Activated T-helper 17 cell treated with anti-CD3 and anti-CD28 coated beads, Interleukin-2, amount 50 U/mL, for 72 hours (primary cell): ENCODE results near the gene SNORC. TPM values are rescaled to one million over a fixed set of nuclear protein-coding genes. Genes with fewer than 3 reads are reported as not detected.
"Not testable (repeated sequence)": the region's sequence is repeated elsewhere in the genome, so short reads cannot be mapped to it uniquely, and the experiment has no call there.

Experiments
- ATAC-seq: fragments of 150-1000 bp; cut with Tn5 transposase; replicated peaks from 2 replicates; pipeline ENCODE4 v1.10.0; 2021; ENCODE audit warnings: mild to moderate bottlenecking, moderate library complexity
- H3K27ac Mint-ChIP-seq: one replicate; pipeline ENCODE4 v1.8.0; 2022; ENCODE audit warnings: mixed read lengths
- H3K27me3 Mint-ChIP-seq: one replicate; pipeline ENCODE4 v1.8.0; 2022; ENCODE audit warnings: mixed read lengths
- H3K36me3 Mint-ChIP-seq: one replicate; pipeline ENCODE4 v1.8.0; 2022; ENCODE audit warnings: low read depth, mild to moderate bottlenecking, mixed read lengths
- H3K4me1 Mint-ChIP-seq: one replicate; pipeline ENCODE4 v1.8.0; 2022; ENCODE audit warnings: mixed read lengths
- H3K4me3 Mint-ChIP-seq: one replicate; pipeline ENCODE4 v1.8.0; 2022; ENCODE audit warnings: mild to moderate bottlenecking, mixed read lengths
- H3K9me3 Mint-ChIP-seq: one replicate; pipeline ENCODE4 v1.8.0; 2022; ENCODE audit warnings: mixed read lengths
- total RNA-seq, 2 donors: library from RNA; stranded (reverse); gene quantifications; one replicate each; pipeline ENCODE4 v1.2.3, GENCODE V29; 2022

Gene SNORC
- 1 to 10 TPM; 2.0 to 3.1 TPM for total RNA-seq

GRCh38 chr2:232870018-232870765 is at the start of gene SNORC:
Gene SNORC (plus strand): TSS chr2:232870264. CDS start chr2:232870342, 78 bp downstream.
- H3K27me3 Mint-ChIP-seq, result peaks cover 3% of the 10 kb centered on the region
- H3K4me3 Mint-ChIP-seq, result no peak within 1 kb of the TSS
- peaks cover under 1% of the 10 kb centered on the region for H3K4me1 Mint-ChIP-seq
- H3K9me3 Mint-ChIP-seq, result no peaks in the 10 kb centered on the region
- no peaks in the 10 kb centered on the region for H3K36me3 Mint-ChIP-seq
- peak within 1 kb of the TSS; percentile 23 for H3K27ac Mint-ChIP-seq
- no peak for ATAC-seq

GRCh38 chr2:232829988-232830387 is 40.1 kb upstream of the SNORC start:
- Mint-ChIP-seq H3K4me1 (peaks cover 8% of the 10 kb centered on the region), H3K36me3 (peaks cover 96% of the 10 kb centered on the region), H3K27me3 (no peaks in the 10 kb centered on the region), H3K27ac (no peak overlapping the region), H3K9me3 (no peaks in the 10 kb centered on the region), H3K4me3 (no peak overlapping the region)
- no peak for ATAC-seq

- Mint-ChIP-seq H3K27ac (no peak overlapping the region), H3K36me3 (peaks cover 93% of the 10 kb centered on the region), H3K4me3 (no peak overlapping the region), H3K9me3 (no peaks in the 10 kb centered on the region), H3K27me3 (no peaks in the 10 kb centered on the region), H3K4me1 (peaks cover under 1% of the 10 kb centered on the region)
- no peak for ATAC-seq
Observed at GRCh38 chr2:232831496-232831895, 38.6 kb upstream of the SNORC start.

GRCh38 chr2:232833830-232834229 is 36.2 kb upstream of the SNORC start:
- Mint-ChIP-seq H3K9me3 (no peaks in the 10 kb centered on the region), H3K27ac (no peak overlapping the region), H3K36me3 (peaks cover 95% of the 10 kb centered on the region), H3K4me1 (peaks cover 12% of the 10 kb centered on the region), H3K4me3 (no peak overlapping the region), H3K27me3 (no peaks in the 10 kb centered on the region)
- ATAC-seq, result no peak

- Mint-ChIP-seq H3K36me3 (peaks cover 95% of the 10 kb centered on the region), H3K27me3 (no peaks in the 10 kb centered on the region), H3K4me3 (no peak overlapping the region), H3K4me1 (peaks cover 12% of the 10 kb centered on the region), H3K9me3 (no peaks in the 10 kb centered on the region), H3K27ac (peak overlapping the region; percentile 5)
- ATAC-seq, result no peak
Observed at GRCh38 chr2:232835687-232836208, 34.3 kb upstream of the SNORC start.

- ATAC-seq, result no peak
- no peaks in the 10 kb centered on the region for H3K9me3 Mint-ChIP-seq
- no peaks in the 10 kb centered on the region for H3K27me3 Mint-ChIP-seq
Observed at GRCh38 chr2:232836934-232837333, 33.1 kb upstream of the SNORC start.

GRCh38 chr2:232838406-232838874 is 31.6 kb upstream of the SNORC start:
- Mint-ChIP-seq H3K27ac (peak overlapping the region; percentile 88), H3K9me3 (no peaks in the 10 kb centered on the region), H3K36me3 (peaks cover 95% of the 10 kb centered on the region), H3K4me3 (peak overlapping the region; percentile 62), H3K4me1 (peaks cover 12% of the 10 kb centered on the region), H3K27me3 (no peaks in the 10 kb centered on the region)
- peak; percentile 90 for ATAC-seq

More at GRCh38 chr2:232836934-232837333, 33.1 kb upstream of the SNORC start:
- Mint-ChIP-seq H3K4me3 (no peak overlapping the region), H3K36me3 (peaks cover 95% of the 10 kb centered on the region), H3K4me1 (peaks cover 12% of the 10 kb centered on the region), H3K27ac (peak overlapping the region; percentile 20)

GRCh38 chr2:232839411-232840079 is 30.5 kb upstream of the SNORC start:
- Mint-ChIP-seq H3K27me3 (no peaks in the 10 kb centered on the region), H3K4me3 (no peak overlapping the region), H3K9me3 (no peaks in the 10 kb centered on the region), H3K27ac (peak overlapping the region; percentile 88), H3K4me1 (peaks cover 12% of the 10 kb centered on the region), H3K36me3 (peaks cover 95% of the 10 kb centered on the region)
- no peak for ATAC-seq

GRCh38 chr2:232842689-232843088 is 27.4 kb upstream of the SNORC start:
- Mint-ChIP-seq H3K4me1 (peaks cover 11% of the 10 kb centered on the region), H3K4me3 (no peak overlapping the region), H3K36me3 (peaks cover 98% of the 10 kb centered on the region), H3K9me3 (no peaks in the 10 kb centered on the region), H3K27ac (peak overlapping the region; percentile 7), H3K27me3 (no peaks in the 10 kb centered on the region)
- no peak for ATAC-seq

- H3K36me3 Mint-ChIP-seq, result peaks cover 98% of the 10 kb centered on the region
- no peaks in the 10 kb centered on the region for H3K4me1 Mint-ChIP-seq
- no peaks in the 10 kb centered on the region for H3K9me3 Mint-ChIP-seq
- no peak overlapping the region for H3K27ac Mint-ChIP-seq
- no peaks in the 10 kb centered on the region for H3K27me3 Mint-ChIP-seq
- H3K4me3 Mint-ChIP-seq, result no peak overlapping the region
- ATAC-seq, result no peak
Observed at GRCh38 chr2:232843834-232844233, 26.2 kb upstream of the SNORC start.

- Mint-ChIP-seq H3K4me3 (no peak overlapping the region), H3K27ac (no peak overlapping the region), H3K9me3 (no peaks in the 10 kb centered on the region), H3K27me3 (no peaks in the 10 kb centered on the region), H3K4me1 (no peaks in the 10 kb centered on the region), H3K36me3 (peaks cover 98% of the 10 kb centered on the region)
- no peak for ATAC-seq
Observed at GRCh38 chr2:232846055-232846454, 24.0 kb upstream of the SNORC start.

GRCh38 chr2:232850039-232850438 is 20.0 kb upstream of the SNORC start:
- H3K36me3 Mint-ChIP-seq, result peaks cover 99% of the 10 kb centered on the region
- H3K4me1 Mint-ChIP-seq, result no peaks in the 10 kb centered on the region
- H3K4me3 Mint-ChIP-seq, result no peak overlapping the region
- no peaks in the 10 kb centered on the region for H3K9me3 Mint-ChIP-seq
- ATAC-seq, result no peak
- H3K27ac Mint-ChIP-seq, result peak overlapping the region; percentile 48
- H3K27me3 Mint-ChIP-seq, result no peaks in the 10 kb centered on the region

- Mint-ChIP-seq H3K36me3 (peaks cover 99% of the 10 kb centered on the region), H3K27ac (peak overlapping the region; percentile 28)
- not testable (repeated sequence) for ATAC-seq, H3K27me3 Mint-ChIP-seq, H3K9me3 Mint-ChIP-seq, H3K4me1 Mint-ChIP-seq, H3K4me3 Mint-ChIP-seq
Observed at GRCh38 chr2:232852081-232852480, 18.0 kb upstream of the SNORC start.

- Mint-ChIP-seq H3K27ac (peak overlapping the region; percentile 69), H3K27me3 (no peaks in the 10 kb centered on the region), H3K36me3 (peaks cover 99% of the 10 kb centered on the region), H3K9me3 (no peaks in the 10 kb centered on the region), H3K4me3 (no peak overlapping the region), H3K4me1 (no peaks in the 10 kb centered on the region)
- no peak for ATAC-seq
Observed at GRCh38 chr2:232852676-232853075, 17.4 kb upstream of the SNORC start.

- Mint-ChIP-seq H3K9me3 (no peaks in the 10 kb centered on the region), H3K27me3 (no peaks in the 10 kb centered on the region), H3K27ac (no peak overlapping the region), H3K4me3 (no peak overlapping the region), H3K4me1 (no peaks in the 10 kb centered on the region), H3K36me3 (peaks cover 99% of the 10 kb centered on the region)
- ATAC-seq, result no peak
Observed at GRCh38 chr2:232854082-232854481, 16.0 kb upstream of the SNORC start.
